Hindlimb muscle (tissue), 1 donor: Measurements from ENCODE around the gene ACVR2A. TPM values are rescaled to one million over a fixed set of nuclear protein-coding genes. Genes with fewer than 3 reads are reported as not detected.

Experiments used
- DNase-seq: peaks from one replicate; pipeline ENCODE4 v3.0.0-alpha.2; 2013
- polyA plus RNA-seq: library from polyadenylated mRNA; unstranded; fragments of 120-200 nt; gene quantifications from one replicate; pipeline ENCODE4 v1.2.1, GENCODE V29; 2013; ENCODE audit not compliant: insufficient read length

The ACVR2A gene
- polyA plus RNA-seq, 1 donor, result 27.6 TPM

GRCh38 chr2:147927053-147927588 is 82.3 kb downstream of the ACVR2A start:
- DNase-seq, result no peak

GRCh38 chr2:147933931-147934330 is 89.1 kb downstream of the ACVR2A start:
- DNase-seq, result no peak

GRCh38 chr2:147934881-147935620 is 90.2 kb downstream of the ACVR2A start:
- DNase-seq, result no peak

GRCh38 chr2:147937744-147938349 is 93.0 kb downstream of the ACVR2A start:
- DNase-seq, result no peak

GRCh38 chr2:147939313-147939712 is 94.5 kb downstream of the ACVR2A start:
- DNase-seq, result no peak

- no peak for DNase-seq
These were observed 100.8 kb downstream of the ACVR2A start for GRCh38 chr2:147945660-147946059.

- DNase-seq, result no peak
These were observed 107.3 kb downstream of the ACVR2A start for GRCh38 chr2:147952118-147952517.

- DNase-seq, result no peak
These were observed 123.7 kb downstream of the ACVR2A start for GRCh38 chr2:147968571-147968970.

GRCh38 chr2:147976102-147976501 is 131.3 kb downstream of the ACVR2A start:
- DNase-seq, result no peak

GRCh38 chr2:147977679-147978078 is 132.8 kb downstream of the ACVR2A start:
- no peak for DNase-seq

Other genes starting within 250 kb of the ACVR2A start
- 33.7 TPM for gene ORC4, start 175.7 kb downstream of the ACVR2A start, polyA plus RNA-seq
- 21.2 TPM for gene MBD5, start 176.1 kb downstream of the ACVR2A start, polyA plus RNA-seq